Mesothelial cell of epicardium (in vitro differentiated cells): ENCODE results near the gene EDDM13. TPM values are rescaled to one million over a fixed set of nuclear protein-coding genes. Genes with fewer than 3 reads are reported as not detected.

Source experiments
- DNase-seq, 2 experiments: peaks; one replicate each; pipeline ENCODE4 v3.0.0; 2021; ENCODE audit warnings: low spot score in 2 of 2; ENCODE audit not compliant: unreplicated experiment in 2 of 2
- H3K27ac Mint-ChIP-seq: 2 replicates; pipeline ENCODE4 v1.8.0; 2021; ENCODE audit warnings: mixed read lengths
- H3K27me3 Mint-ChIP-seq: 2 replicates; pipeline ENCODE4 v1.8.0; 2021; ENCODE audit warnings: low read depth, mixed read lengths
- H3K36me3 Mint-ChIP-seq: 2 replicates; pipeline ENCODE4 v1.8.0; 2021; ENCODE audit warnings: mixed read lengths
- H3K4me1 Mint-ChIP-seq: 2 replicates; pipeline ENCODE4 v1.8.0; 2021; ENCODE audit warnings: mixed read lengths
- H3K4me3 Mint-ChIP-seq: 2 replicates; pipeline ENCODE4 v1.8.0; 2021; ENCODE audit warnings: mild to moderate bottlenecking, moderate library complexity, mixed read lengths
- H3K9me3 Mint-ChIP-seq: 2 replicates; pipeline ENCODE4 v1.8.0; 2021; ENCODE audit warnings: mixed read lengths
- total RNA-seq: library from RNA; stranded (reverse); gene quantifications from 3 replicates; pipeline ENCODE4 v1.2.1, GENCODE V29; 2021
- TF ChIP-seq, protein P1 (sequence below): fragments of 200-600 bp; sonication (generic); IDR thresholded peaks from one replicate; pipeline ENCODE4 v1.5.0; 2021; ENCODE audit warnings: antibody characterized with exemption; ENCODE audit not compliant: unreplicated experiment

Gene EDDM13
- total RNA-seq, 1 donor from 2014 or later, result not detected

- no peak overlapping the region for H3K27ac Mint-ChIP-seq
- no peaks in the 10 kb centered on the region for H3K27me3 Mint-ChIP-seq
- H3K9me3 Mint-ChIP-seq, result peaks cover 19% of the 10 kb centered on the region
- no peaks in the 10 kb centered on the region for H3K4me1 Mint-ChIP-seq
- no peak for DNase-seq
- TF ChIP-seq, protein P1, sequence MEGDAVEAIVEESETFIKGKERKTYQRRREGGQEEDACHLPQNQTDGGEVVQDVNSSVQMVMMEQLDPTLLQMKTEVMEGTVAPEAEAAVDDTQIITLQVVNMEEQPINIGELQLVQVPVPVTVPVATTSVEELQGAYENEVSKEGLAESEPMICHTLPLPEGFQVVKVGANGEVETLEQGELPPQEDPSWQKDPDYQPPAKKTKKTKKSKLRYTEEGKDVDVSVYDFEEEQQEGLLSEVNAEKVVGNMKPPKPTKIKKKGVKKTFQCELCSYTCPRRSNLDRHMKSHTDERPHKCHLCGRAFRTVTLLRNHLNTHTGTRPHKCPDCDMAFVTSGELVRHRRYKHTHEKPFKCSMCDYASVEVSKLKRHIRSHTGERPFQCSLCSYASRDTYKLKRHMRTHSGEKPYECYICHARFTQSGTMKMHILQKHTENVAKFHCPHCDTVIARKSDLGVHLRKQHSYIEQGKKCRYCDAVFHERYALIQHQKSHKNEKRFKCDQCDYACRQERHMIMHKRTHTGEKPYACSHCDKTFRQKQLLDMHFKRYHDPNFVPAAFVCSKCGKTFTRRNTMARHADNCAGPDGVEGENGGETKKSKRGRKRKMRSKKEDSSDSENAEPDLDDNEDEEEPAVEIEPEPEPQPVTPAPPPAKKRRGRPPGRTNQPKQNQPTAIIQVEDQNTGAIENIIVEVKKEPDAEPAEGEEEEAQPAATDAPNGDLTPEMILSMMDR, result no peak
- H3K36me3 Mint-ChIP-seq, result peaks cover 35% of the 10 kb centered on the region
- no peak overlapping the region for H3K4me3 Mint-ChIP-seq
These were observed 12.2 kb downstream of the EDDM13 start for GRCh38 chr19:56284746-56285145.

GRCh38 chr19:56290104-56290503 is 17.6 kb downstream of the EDDM13 start:
- Mint-ChIP-seq H3K4me3 (no peak overlapping the region), H3K4me1 (no peaks in the 10 kb centered on the region), H3K36me3 (peaks cover 39% of the 10 kb centered on the region), H3K27ac (no peak overlapping the region), H3K9me3 (peaks cover 18% of the 10 kb centered on the region), H3K27me3 (no peaks in the 10 kb centered on the region)
- TF ChIP-seq, protein P1, result no peak
- no peak for DNase-seq

DNA sequence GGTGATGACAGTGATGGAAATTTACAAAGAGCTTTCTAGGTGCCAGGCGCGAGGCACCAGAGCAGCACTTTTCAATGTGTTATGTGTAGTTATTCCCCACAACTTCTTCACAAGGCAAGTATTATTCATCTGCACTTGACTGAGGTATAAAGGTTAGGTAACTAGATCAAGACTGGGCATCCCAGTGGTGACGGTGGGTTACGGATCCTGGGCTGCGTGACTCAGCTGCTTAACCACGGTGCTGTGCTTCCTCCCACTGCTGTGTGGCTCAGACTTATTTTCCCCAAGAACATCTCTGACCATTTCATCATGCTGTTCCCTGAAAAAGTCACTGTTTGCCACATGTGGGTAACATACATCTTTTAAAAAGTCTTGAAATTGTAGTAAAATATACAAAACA is 19.3 kb downstream of the EDDM13 start:
- Mint-ChIP-seq H3K4me1 (no peaks in the 10 kb centered on the region), H3K4me3 (no peak overlapping the region), H3K9me3 (peaks cover 18% of the 10 kb centered on the region), H3K27ac (no peak overlapping the region), H3K27me3 (no peaks in the 10 kb centered on the region), H3K36me3 (peaks cover 39% of the 10 kb centered on the region)
- TF ChIP-seq, protein P1, result no peak
- no peak for DNase-seq

DNA sequence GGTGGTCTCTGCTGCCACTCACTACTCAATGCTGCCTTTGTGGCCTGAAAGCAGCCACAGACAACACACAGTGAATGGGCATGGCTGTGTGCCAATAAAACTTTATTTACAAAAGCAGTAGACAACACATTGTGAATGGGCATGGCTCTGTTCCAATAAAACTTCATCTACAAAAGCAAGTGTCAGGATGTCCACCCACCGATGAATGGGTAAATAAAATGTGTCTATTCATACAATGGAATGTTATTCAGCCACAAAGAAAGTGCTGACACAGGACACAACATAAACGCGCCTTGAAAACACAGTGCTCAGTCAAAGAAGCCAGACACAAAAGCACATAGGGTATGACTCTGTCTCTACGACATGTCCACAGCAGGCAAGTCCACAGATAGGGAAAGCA is 22.0 kb downstream of the EDDM13 start:
- Mint-ChIP-seq H3K27ac (no peak overlapping the region), H3K4me3 (no peak overlapping the region), H3K36me3 (peaks cover 41% of the 10 kb centered on the region), H3K27me3 (no peaks in the 10 kb centered on the region), H3K4me1 (no peaks in the 10 kb centered on the region), H3K9me3 (peaks cover 9% of the 10 kb centered on the region)
- TF ChIP-seq, protein P1, result no peak
- no peak for DNase-seq

DNA sequence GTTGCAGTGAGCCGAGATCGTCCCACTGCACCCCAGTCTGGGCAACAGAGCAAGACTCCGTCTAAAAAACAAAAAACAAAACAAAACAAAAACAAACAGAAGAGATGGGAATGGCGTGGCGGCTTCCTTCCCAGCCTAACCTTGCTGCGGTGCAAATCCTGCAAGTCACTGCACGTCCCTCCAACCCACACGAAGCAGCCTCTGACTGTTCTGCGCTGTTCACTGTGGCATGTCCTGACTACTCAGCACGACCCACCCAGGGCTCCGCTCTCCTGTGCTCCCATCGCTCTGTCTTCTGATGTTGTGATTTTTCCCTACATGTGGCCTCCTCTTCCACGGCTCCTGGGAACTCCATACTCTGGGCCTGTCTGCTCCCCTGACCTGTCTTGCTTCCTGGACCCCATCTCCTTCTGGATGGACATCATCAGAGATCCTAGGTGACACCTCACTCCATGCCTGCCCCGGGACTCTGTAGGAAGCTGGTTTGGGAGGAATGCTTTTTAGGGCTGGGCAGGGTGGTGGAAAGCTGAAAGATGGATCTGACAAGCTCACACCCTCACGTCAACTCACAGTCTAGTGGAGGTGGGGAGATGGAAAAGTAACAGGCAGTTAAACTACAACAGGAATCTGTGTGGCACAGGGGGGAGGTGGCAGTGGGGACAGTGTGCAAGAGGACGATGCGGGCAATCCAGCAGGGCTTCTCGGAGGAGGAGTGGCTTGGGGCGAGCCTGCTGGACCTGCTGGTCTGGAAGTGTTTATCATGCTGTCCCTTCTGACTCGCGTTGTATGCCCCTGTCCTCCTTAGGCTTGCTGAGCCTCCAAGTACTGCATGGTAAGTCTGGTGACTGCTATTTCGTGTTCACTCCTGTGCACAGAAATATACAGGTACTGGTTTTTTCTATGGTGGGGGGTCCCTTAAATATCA is 23.2 kb downstream of the EDDM13 start:
- Mint-ChIP-seq H3K27ac (no peak overlapping the region), H3K9me3 (peaks cover 9% of the 10 kb centered on the region), H3K27me3 (no peaks in the 10 kb centered on the region), H3K4me3 (no peak overlapping the region), H3K4me1 (no peaks in the 10 kb centered on the region), H3K36me3 (peaks cover 41% of the 10 kb centered on the region)
- DNase-seq, result no peak
- TF ChIP-seq, protein P1, result no peak
